Lower leg skin (tissue), 4 donors: ENCODE results near the gene GTF2A2. TPM values are rescaled to one million over a fixed set of nuclear protein-coding genes. Genes with fewer than 3 reads are reported as not detected.

Experiments
- DNase-seq, 2 donors: peaks; one replicate each; pipeline ENCODE4 v3.0.0-alpha.2; 2019; ENCODE audit warnings: low spot score in 2 of 2
- H3K4me3 ChIP-seq: fragments of 200-600 bp; sonication (generic); 2 replicates; pipeline ENCODE4 v1.5.1; 2017; ENCODE audit warnings: mild to moderate bottlenecking, low read depth; ENCODE audit not compliant: poor library complexity, severe bottlenecking
- CTCF ChIP-seq, 3 donors: fragments of 450-650 bp; IDR thresholded peaks; one replicate each; pipeline ENCODE4 v1.5.1; 2016; ENCODE audit warnings: antibody characterized with exemption in 3 of 3, mild to moderate bottlenecking in 3 of 3, moderate library complexity in 2 of 3
- POLR2A ChIP-seq, 2 donors: fragments of 450-650 bp; IDR thresholded peaks; one replicate each; pipeline ENCODE4 v1.6.1; 2016 to 2017; ENCODE audit warnings: antibody characterized with exemption in 2 of 2, mild to moderate bottlenecking in 1 of 2, moderate library complexity in 1 of 2
- WGBS, 2 donors: methylation state at CpG; one replicate each; pipeline ENCODE4 v1.1.5; 2018; 5-methylcytosine and 5-hydroxymethylcytosine counted together
- intact Hi-C: fragments of 100-400 bp; cut with DNase I; formaldehyde crosslinking; loops from one replicate; pipeline ENCODE4 v1.15.0; 2023; ENCODE audit warnings: low total_unique reads
- total RNA-seq, 4 donors: library from RNA; depleted of rRNA; stranded (reverse); fragments of >200 nt; gene quantifications; one replicate each; pipeline ENCODE4 v1.1.0, GENCODE V29; 2016

The GTF2A2 gene
- total RNA-seq, 4 donors from 2014 or later: 13.4 to 32.7 (median 17.0) TPM

GRCh38 chr15:59611276-59612260 is 45.7 kb downstream of the GTF2A2 start, which contains the start of gene GCNT3:
Gene GCNT3, plus strand, starts transcription at chr15:59611783. Its CDS starts 6,456 bp downstream, at chr15:59618239.
- WGBS, 2 donors: 74 to 77% methylated on average over 8 of the region's 8 CpGs
- H3K4me3 ChIP-seq: no peak within 1 kb of the TSS
- no peak for DNase-seq
- TF ChIP-seq CTCF (IDR thresholded peaks at IDR 0.05) (no peak), POLR2A (IDR thresholded peaks at IDR 0.05) (no peak)
- intact Hi-C loops: no loop called here

- intact Hi-C loops: no loop called here
- TF ChIP-seq POLR2A (IDR thresholded peaks at IDR 0.05): no peak
- TF ChIP-seq CTCF (IDR thresholded peaks at IDR 0.05): no peak
- 77 to 80% methylated on average over 6 to 7 of the region's 7 CpGs for WGBS, 2 donors
- DNase-seq: no peak
- H3K4me3 ChIP-seq: no peak overlapping the region
Measured at GRCh38 chr15:59609730-59610712, 47.3 kb downstream of the GTF2A2 start.

- TF ChIP-seq POLR2A (IDR thresholded peaks at IDR 0.05) (no peak), CTCF (IDR thresholded peaks at IDR 0.05) (no peak)
- DNase-seq: no peak
- intact Hi-C loops: no loop called here
- H3K4me3 ChIP-seq: no peak overlapping the region
- WGBS, 2 donors: 56 to 69% methylated on average over 4 to 5 of the region's 5 CpGs
Measured at GRCh38 chr15:59605994-59606393, 51.3 kb downstream of the GTF2A2 start.

GRCh38 chr15:59598461-59598860 is 58.9 kb downstream of the GTF2A2 start:
- no peak overlapping the region for H3K4me3 ChIP-seq
- intact Hi-C loops: no loop called here
- no peak for DNase-seq
- WGBS, 2 donors: 91 to 92% methylated on average over 2 of the region's 2 CpGs
- TF ChIP-seq POLR2A (IDR thresholded peaks at IDR 0.05) (no peak), CTCF (IDR thresholded peaks at IDR 0.05) (no peak)

- no peak for TF ChIP-seq POLR2A (IDR thresholded peaks at IDR 0.05)
- no peak for TF ChIP-seq CTCF (IDR thresholded peaks at IDR 0.05)
- intact Hi-C loops: no loop called here
- no peak for DNase-seq
- no peak overlapping the region for H3K4me3 ChIP-seq
Measured at GRCh38 chr15:59596640-59597039, 60.7 kb downstream of the GTF2A2 start.
